HG02938 (cell line): ENCODE measurements around the gene GSC2.

Source experiments
- ATAC-seq: cut with Tn5 transposase; IDR thresholded peaks from one replicate; pipeline ENCODE4 v1.9.1; 2021; ENCODE audit warnings: mild to moderate bottlenecking, moderate library complexity; ENCODE audit not compliant: unreplicated experiment

The GSC2 gene, protein sequence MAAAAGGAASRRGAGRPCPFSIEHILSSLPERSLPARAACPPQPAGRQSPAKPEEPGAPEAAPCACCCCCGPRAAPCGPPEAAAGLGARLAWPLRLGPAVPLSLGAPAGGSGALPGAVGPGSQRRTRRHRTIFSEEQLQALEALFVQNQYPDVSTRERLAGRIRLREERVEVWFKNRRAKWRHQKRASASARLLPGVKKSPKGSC

DNA sequence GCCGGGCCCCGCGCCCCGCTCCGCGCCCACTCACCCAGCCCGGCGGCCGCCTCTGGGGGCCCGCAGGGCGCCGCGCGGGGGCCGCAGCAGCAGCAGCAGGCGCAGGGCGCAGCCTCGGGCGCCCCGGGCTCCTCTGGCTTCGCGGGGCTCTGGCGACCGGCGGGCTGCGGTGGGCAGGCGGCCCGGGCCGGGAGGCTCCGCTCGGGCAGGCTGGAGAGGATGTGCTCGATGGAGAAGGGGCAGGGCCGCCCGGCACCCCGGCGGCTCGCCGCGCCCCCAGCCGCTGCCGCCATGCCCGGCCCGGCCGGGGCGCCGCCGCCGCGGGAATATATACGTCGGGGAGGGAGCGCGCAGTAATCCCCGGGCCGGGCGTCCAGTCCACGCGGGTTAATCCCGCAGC is at the start of gene GSC2:
TSS of gene GSC2 (minus strand) at position 302 of the 400 bp plus-strand sequence. CDS start at position 293, 9 bp downstream.
- ATAC-seq = no peak

DNA sequence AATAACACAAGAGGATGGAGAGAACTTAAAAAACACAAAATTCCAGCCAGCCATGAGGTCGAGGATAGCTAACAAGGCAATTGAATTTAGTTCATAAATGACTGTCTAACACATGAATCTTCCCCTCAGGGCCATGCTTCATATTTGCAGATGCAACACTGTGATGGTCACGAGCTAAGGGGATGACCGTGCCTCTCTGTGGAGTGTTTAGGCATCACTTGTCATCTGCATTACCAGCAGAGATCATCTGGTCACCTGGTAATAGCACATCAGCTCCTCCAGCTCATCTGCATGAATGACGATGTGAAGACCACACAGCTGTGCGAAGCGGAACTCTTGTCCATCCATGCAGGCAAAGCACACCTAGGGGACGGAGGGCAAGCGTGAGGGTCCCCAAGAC is 49.4 kb upstream of the GSC2 start:
- no peak for ATAC-seq

DNA sequence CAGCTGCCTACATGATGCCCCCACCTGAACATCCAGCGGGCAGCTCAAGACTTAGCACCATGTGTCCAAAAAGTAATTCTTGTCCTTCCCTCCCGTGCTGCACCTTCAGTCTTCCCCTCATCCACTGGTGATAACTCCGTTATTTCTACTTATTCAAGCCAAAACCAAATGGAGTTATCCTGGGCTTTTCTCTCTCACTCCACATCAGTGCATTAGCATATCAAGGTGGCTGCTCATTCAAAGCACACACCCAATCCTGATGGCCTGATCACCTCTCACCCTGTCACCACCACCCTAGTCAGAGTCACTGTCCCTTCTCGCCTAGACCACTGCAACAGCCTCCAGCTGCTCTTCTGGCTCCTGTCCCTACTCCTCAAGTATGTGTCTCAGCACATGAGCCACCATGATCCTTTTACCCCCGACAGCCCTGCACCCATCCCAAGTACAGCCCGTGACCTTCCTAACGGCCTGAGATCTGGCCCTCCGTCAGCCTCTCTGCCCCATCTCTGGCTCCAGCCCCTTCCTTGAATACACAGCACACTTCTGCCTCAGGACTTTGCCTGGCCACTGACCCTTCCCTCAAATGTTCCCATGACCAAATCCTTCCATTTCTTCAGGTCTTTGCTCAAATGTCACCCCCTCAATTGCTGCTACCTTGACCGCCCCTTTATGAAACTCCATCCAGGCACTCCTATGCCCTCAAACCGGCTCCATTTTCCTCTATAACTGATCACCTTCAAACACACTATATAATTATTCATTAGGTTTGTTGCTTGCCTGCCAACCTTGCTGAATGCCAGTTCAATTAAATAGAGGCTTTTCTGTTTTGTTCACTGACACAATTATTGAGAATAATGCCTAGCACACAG is 48.1 kb upstream of the GSC2 start:
- no peak for ATAC-seq

DNA sequence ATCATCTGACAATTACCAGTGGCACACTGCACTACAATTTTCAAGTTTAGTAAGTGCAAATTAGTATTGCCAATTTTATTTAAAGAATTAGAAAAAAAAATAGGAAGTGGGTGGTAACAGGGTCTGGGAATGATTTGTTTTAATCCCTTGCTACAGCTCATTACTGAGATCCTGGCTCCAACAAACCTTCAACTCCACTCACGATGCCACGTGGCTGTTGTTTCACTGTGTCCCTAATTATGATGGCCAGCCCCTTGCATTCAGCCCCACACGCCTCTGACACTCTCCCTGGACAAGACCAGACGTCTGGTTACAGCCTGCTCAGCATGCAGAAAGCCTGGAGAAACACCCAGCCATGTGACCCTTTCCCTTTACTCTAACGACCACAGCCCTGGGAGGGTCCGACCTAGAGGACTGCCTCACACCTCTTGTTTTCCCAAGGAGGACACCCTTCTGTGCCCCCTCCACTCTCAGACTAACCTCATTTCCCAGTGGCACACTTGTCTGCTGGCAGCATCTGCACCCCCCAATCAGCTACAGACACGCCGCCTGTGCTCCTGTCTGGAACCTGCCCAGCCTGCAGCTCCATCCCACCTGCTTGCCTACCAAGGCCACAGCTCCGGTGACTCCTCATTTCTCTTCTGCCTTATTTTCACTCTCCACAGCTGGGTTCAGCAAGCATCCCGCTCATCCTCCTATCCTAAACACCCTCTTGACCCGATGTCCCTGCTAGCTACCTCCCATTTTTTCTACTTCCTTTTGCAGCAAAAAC is 46.9 kb upstream of the GSC2 start:
- ATAC-seq = no peak

DNA sequence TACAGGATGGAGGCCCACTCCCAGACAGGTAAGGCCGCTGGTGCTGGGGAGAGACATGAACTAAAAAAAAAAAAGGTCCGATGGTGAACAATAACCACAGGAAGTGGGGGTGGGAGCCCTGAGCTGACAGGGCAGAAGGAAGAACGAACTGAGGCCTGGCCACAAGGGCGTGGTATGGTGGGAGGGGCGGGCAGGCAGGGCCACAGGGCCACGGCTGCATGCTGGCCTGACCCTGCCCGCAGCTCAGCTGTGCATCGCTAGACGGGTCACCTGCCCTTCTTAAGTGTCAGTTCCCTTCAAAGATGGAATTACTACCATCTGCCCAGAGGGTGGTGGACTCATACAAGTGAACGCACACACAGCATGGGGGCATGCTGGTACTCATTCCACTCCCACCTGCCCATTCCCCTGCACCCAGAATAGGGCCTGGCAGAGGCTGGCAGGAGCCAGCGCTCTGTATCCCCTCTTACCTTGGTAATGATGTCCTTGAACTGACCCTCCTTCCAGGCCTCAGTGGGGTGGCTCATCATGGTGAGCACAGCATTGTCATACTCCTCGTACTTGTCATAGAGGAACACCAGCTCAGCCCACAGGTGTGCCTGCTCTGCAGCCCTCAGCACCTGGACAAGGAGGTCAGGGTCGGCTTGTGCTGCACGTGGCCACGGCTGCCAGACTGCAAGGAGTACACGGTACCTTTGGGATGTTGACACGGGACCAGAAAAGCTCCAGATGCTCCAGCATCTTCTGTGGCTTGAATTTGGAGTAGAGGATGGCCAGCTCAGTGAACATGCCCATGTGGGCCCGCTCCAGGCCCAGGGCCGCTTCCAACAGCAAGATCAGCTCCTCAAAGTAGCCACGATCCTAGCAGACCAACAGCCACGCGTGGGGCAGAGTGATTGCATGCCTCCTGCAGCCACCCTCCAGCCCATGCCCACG is 46.0 kb upstream of the GSC2 start:
- ATAC-seq = no peak

DNA sequence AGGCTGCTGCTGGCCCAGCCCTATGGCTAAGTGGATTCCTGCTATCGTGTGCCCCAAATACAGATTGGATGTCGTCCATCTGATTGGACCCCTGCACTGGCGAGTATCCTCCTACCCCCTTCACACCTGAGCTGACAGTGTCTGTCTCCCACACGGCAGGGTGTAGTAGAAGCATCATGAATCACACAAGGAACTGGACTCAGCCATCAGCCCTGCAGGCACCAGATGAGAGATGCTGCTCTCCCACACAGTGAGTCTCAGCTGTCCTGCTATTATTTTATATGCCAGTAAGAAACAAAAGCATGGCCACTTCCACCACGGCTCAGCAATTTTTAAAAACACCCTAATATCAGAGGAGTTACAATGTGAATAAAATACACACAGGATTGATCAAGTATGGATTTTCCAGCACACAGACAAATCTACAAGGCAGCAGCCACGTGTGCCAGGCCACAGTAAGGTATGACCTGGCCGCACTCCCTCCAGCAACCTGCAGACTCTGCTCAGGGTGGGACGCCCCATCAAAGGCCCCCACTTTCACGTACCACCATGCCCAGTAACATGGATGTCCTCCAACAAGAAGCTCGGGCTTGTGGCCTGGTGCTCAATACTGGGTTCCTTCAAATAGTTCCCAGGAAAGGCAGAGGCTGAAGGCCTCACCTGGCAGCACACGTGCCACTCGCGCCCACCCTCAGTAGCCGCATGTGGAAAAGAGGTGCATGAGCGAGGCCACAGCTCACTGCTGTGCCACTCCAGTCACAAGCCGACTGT is 44.9 kb upstream of the GSC2 start:
- ATAC-seq = no peak

DNA sequence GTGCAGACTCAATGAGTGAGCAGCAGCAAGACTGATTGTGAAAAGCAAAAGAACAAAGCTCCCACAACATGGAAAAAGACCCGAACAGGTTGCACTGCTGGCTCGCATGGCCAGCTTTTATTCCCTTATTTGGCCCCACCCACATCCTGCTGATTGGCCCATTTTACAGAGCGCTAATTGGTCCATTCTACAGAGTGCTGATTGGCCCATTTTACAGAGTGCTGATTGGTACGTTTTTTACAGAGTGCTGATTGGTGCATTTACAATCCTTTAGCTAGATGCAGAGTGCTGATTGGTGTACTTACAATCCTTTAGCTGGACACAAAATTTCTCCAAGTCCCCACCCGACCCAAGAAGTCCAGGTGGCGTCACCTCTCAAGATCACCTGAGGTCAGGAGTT is 43.8 kb upstream of the GSC2 start:
- ATAC-seq = no peak

DNA sequence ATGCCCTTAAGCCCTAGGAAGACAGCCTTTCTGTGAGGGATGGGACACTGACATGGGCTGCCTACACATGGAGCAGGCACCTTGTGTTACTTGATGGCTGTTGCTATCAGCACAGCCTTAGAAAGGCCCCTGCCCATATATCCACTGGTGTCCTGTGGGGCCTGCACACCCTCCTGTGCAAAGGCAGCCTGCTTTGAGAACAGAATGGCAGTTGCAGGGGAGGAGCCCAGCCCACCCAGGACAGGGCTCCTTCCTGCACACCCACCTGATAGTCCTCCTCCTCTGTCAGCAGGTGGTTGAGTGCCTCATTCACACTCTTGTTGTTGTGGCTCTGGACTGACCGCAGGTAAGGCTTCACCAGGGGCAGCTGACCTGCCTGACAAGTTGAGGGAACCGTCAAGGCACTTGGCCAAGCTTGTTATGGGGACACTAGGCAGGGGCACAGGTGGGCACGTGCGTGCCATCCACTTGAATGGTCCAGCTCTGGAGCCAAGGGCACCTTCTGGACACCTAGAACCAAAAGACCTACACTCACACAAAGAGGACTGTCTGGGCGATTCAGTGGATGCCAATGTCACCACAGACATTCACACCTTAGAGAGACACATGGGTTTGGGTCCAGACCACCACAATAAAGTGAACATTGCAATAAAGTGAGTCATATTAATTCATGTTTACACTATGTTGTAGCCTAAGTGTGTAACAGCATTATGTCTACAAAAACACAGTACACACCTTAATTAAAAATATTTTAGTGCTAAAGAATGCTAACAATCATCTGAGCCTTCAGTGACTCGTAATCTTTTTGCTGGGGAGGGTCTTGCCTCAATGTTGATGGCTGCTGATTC is 37.8 kb upstream of the GSC2 start:
- no peak for ATAC-seq

DNA sequence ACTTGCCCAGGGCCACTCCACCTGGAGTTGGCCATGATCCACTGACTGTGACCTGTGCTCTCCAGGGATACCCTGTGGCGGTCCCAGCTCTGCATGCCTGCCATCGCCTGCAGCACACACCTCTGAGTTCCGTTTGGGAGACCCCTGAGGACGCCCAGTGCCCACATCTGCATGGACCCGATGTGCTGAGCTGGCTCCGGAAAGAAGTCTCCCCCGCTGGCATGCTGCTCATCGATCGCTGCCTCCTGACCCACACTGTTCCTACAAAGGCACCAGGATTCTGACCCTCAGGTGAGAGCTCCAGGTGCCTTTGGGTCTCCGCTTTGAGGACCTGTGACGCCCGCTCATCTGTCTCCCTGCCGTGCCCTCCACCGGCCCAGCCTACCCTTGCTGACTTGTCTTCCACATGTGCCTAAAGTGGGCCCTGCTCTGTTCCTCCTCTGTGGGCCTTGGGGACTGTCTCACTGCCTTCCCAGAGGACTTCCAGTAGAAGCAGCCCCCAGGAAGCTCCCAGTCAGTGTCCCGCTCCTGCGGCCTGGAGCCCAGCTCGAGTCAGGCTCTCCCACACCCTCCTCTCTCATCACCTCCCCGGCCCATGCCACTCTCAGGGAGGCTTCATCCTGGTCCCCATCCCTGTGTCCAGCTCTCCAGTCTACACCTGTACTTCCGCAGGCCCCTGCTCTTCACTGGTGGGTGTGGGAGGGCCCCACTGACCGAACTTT is 34.3 kb upstream of the GSC2 start:
- ATAC-seq = no peak

DNA sequence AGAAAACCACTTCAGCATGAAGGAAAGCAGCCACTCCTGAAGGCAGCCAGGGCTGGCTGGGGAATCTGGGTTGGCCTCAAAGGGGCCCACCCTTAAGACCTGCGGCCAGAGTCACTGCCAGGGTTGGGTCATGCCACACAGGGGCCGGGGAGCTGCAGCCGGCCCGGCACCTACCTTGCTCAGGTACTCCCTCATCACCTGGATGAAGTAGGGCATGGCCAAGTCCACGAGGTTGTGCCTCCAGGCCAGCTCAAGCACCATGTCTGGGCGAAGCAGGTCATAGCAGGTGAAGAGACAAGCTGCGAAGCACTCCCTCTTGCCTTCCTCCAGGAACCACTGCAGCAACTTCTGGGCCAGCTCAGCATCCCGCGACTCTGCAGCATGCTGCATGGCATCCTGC is 33.1 kb upstream of the GSC2 start:
- ATAC-seq = no peak

DNA sequence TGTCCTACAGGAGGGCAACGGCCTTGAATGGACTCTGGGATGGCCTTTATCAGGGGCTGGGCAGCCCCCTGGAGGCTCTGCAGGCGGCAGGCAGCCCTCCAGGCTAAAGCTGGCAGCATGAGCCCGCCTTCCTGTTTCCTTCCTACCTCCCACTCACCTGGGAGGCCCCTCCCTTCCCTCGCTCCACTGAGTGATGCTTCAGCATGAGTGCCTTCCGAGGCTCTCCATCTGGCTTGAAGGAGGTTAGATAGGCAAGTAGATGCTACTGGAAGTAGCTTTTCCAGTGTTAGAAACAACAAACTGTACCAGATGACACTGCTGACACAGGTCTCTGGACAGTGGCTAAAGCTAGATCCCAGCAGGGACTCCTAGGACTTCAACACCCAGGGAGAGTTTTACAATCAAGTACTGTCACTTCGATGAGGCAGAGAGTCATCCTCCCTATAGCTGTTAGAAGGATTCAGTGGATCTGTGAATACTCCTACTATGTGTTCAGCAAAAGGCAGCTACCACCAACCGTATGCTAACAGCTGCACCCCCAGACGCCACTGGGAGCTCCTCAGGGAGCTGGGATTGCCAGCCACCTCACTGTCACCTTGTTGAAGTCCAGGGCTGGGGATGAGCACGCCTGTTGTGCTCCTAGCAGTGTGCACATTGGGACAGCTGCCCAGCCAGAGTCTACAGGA is 32.5 kb upstream of the GSC2 start:
- no peak for ATAC-seq

DNA sequence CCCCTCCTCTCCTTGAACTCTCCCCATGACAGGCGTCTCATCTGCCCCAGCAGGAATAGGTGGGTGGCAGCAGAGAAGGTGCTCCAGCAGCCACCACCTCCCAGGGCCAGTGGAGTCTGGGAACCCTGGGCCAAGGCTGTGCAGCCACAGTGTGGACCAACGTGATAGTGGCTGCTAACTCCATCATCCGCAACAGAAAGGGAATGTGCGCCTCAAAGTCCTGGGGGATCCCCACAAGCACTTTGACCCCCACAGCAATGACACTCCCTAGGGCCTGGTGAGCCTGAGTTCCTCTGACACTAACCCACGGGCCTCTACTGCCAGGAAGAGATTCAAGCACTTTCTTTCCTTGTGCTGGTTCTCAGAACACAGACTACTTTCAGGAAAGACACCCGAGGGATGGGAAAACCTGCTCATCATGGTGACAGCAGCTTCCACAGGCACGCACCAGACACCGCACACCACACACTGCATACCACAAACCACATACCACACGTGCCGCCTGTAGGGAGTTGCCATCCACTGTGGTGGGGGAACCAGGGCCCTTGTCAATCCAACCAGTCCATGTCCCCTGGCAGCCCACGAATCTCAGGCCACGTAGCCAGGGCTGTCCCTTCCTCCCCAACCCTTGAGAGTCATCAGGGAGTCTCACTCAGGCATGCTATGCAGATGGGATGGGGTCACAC is 31.8 kb upstream of the GSC2 start:
- ATAC-seq = no peak

DNA sequence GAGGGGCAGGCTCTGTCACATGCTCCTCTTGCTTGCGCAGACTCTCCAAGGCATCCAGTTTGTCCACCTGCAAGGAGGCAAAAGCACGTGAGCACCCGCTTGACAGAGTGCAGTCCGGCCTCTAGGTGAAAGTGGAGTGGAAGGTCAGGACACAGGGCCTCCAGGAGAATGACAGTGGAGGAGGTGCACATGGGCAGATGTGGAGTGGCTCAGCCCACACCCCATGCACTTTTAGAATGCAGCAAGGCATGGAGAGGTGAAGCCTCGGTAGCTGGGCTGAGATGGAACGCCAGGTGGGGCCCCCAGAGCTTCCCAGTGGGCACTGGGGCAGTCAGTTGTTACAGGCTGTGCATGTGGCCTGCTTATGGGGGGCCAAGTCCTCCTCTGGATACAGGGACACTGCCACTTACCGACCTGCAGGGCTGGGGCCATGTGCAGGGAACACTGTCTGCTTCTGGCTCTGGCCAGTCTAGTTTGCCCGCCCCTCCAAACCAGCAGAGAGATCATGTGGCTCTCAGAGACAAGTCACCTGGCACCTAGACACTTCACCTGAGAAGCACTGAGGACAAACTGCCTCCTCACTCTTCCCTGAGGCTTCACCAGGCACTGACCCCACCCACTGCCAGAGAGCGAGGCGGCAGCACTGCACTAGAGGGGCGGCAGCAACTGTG is 30.8 kb upstream of the GSC2 start:
- no peak for ATAC-seq

DNA sequence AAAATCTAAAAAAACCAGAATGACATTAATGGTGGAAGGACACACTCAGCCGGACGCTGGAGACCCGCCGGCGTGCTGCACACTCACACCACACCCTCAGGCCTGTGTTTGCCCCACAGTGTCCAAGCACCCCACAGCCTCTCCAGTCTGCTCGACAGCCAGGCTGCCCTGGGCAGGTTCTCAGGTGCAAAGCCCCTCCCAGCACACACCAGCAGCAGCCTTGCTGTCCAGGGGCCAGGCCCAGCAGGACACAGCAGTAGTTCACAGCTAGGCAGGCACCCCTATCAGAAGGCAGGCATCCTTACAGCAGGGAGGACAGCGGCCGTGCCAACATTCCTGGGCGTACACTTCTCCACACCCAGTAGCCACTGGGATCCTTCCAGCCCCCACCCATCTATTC is 30.1 kb upstream of the GSC2 start:
- no peak for ATAC-seq

DNA sequence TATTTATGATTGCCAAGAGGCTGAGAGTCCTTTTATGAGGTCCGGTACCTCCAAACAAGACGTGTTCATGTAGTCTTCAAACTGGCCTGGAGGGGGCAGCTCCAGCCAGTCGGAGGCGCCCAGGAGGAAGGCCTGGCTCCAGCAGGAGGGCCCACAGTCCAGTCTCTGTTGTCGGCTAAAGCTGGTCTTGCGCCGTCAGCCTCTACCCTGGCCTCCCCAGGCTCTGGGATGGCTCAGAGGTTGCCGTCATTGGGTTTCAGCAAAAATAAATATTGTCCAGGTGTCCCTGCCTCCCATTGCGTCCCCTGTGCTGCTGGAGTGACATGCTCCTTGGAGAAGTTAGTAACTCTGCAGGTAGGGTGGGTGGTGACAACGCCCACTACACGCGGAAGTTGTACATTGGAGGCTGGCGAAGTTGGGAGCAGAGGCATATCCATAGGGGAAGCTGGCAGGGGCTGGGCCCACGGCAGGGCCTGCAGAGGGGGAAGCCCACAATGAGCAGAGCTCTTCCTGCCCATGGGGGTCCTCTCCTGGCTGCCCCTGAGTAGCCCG is 29.5 kb upstream of the GSC2 start:
- ATAC-seq = peak; percentile 48
